Natural killer cell (primary cell): Measurements from ENCODE around the gene MYH3. TPM values are rescaled to one million over a fixed set of nuclear protein-coding genes. Genes with fewer than 3 reads are reported as not detected.

Experiments
- ATAC-seq, 3 donors: fragments of 150-1000 bp in 2 of 3; fragments of 200-7000 bp in 1 of 3; cut with Tn5 transposase; 1 replicate in 1 of 3; 2 replicates in 2 of 3; pipeline ENCODE4 v1.10.0; 2021; ENCODE audit warnings: mild to moderate bottlenecking in 2 of 3, moderate library complexity in 2 of 3
- DNase-seq, 2 donors: peaks; one replicate each; pipeline versions ENCODE4 v3.0.0 to v3.0.0-alpha.2; 2013 to 2021; ENCODE audit warnings: mixed read lengths in 1 of 2
- H3K27ac ChIP-seq: one replicate; pipeline ENCODE4 v1.5.1; 2013; ENCODE audit warnings: mild to moderate bottlenecking, low read length
- H3K27me3 ChIP-seq: one replicate; pipeline ENCODE4 v1.6.1; 2013; ENCODE audit warnings: low read length; ENCODE audit not compliant: control insufficient read depth, insufficient read depth
- H3K36me3 ChIP-seq: one replicate; pipeline ENCODE4 v1.6.1; 2013; ENCODE audit warnings: low read length; ENCODE audit not compliant: control insufficient read depth, insufficient read depth
- H3K4me1 ChIP-seq: one replicate; pipeline ENCODE4 v1.6.1; 2013; ENCODE audit warnings: low read length; ENCODE audit not compliant: control insufficient read depth, insufficient read depth
- H3K4me3 ChIP-seq: one replicate; pipeline ENCODE4 v1.5.1; 2013; ENCODE audit warnings: low read length
- H3K9me3 ChIP-seq: one replicate; pipeline ENCODE4 v1.6.1; 2013; ENCODE audit warnings: low read length; ENCODE audit not compliant: control insufficient read depth, insufficient read depth
- H3K27ac Mint-ChIP-seq, 2 donors: one replicate each; pipeline ENCODE4 v1.8.0; 2022; ENCODE audit warnings: mild to moderate bottlenecking in 2 of 2, mixed read lengths in 2 of 2, moderate library complexity in 1 of 2
- H3K27me3 Mint-ChIP-seq, 2 donors: one replicate each; pipeline ENCODE4 v1.8.0; 2022; ENCODE audit warnings: low read depth in 2 of 2, mixed read lengths in 2 of 2
- H3K36me3 Mint-ChIP-seq: one replicate; pipeline ENCODE4 v1.8.0; 2022; ENCODE audit warnings: mixed read lengths
- H3K4me1 Mint-ChIP-seq, 2 donors: one replicate each; pipeline ENCODE4 v1.8.0; 2022; ENCODE audit warnings: mixed read lengths in 2 of 2
- H3K4me3 Mint-ChIP-seq: one replicate; pipeline ENCODE4 v1.8.0; 2022; ENCODE audit warnings: mild to moderate bottlenecking, moderate library complexity, mixed read lengths
- H3K9me3 Mint-ChIP-seq, 2 donors: one replicate each; pipeline ENCODE4 v1.8.0; 2022; ENCODE audit warnings: mixed read lengths in 2 of 2
- WGBS: methylation state at CpG from one replicate; pipeline ENCODE4 v1.1.7; 2013; ENCODE audit warnings: missing lambda C conversion rate; ENCODE audit not compliant: insufficient coverage; 5-methylcytosine and 5-hydroxymethylcytosine counted together
- intact Hi-C: fragments of 100-400 bp; cut with micrococcal nuclease; formaldehyde crosslinking; loops from one replicate; pipeline ENCODE4 v1.14.2; 2022
- total RNA-seq, 4 donors: library from RNA; stranded (reverse); fragments of 120-200 nt in 1 of 4; gene quantifications; one replicate each; pipeline versions ENCODE4 v1.2.3 to v1.2.4, GENCODE V29; 2013 to 2022
- TF ChIP-seq, protein P1 (sequence below): fragments of 200-600 bp; IDR thresholded peaks from one replicate; pipeline ENCODE4 v1.8.0; 2022; ENCODE audit warnings: antibody characterized with exemption

MYH3 gene
- total RNA-seq, 3 donors from 2014 or later (not counting 1 experiment from before 2014, with no cell fraction given), result 4.3 to 6.6 (median 6.2) TPM

DNA sequence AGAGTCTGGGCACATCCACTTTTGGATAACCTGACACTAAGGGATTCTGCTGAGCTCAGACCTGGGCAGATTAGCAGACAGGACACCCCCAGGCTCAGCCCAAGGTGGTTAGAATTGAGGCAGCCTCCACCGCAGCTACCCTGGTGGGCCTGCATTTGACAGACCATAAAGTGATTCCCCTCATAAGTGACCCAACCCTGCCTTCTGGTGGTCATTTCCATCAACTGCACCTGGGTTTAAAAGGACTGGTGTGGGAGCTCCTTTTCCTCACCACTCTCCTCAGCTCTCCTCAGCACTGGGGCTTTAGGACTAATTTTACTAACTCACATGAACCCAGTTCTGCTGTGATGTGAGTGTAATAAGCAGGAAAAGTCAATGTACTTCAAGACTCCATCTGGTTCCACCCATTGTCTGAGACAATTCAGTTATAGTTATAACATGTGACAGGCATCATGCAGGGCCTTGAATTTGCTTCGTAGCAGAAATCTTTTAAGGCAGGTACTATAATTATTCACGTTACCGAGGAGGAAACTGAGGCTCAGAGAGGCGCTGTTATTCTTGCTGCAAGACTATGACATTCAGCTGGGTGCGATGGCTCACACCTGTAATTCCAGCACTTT lies 42.5 kb downstream of the MYH3 start:
- no peak overlapping the region for H3K4me3 Mint-ChIP-seq
- Histone ChIP-seq H3K27ac (no peak overlapping the region), H3K9me3 (no peaks in the 10 kb centered on the region), H3K27me3 (no peaks in the 10 kb centered on the region), H3K36me3 (no peaks in the 10 kb centered on the region), H3K4me1 (no peaks in the 10 kb centered on the region), H3K4me3 (no peak overlapping the region)
- H3K4me1 Mint-ChIP-seq, result peaks cover 0 to 4% of the 10 kb centered on the region in 2 donors
- intact Hi-C loops, result loop anchor here (5.0 to 10.0 kb wide), 3 partner anchors 290 to 707 kb away; partner anchors contain the start of gene RCVRN
- TF ChIP-seq, protein P1, sequence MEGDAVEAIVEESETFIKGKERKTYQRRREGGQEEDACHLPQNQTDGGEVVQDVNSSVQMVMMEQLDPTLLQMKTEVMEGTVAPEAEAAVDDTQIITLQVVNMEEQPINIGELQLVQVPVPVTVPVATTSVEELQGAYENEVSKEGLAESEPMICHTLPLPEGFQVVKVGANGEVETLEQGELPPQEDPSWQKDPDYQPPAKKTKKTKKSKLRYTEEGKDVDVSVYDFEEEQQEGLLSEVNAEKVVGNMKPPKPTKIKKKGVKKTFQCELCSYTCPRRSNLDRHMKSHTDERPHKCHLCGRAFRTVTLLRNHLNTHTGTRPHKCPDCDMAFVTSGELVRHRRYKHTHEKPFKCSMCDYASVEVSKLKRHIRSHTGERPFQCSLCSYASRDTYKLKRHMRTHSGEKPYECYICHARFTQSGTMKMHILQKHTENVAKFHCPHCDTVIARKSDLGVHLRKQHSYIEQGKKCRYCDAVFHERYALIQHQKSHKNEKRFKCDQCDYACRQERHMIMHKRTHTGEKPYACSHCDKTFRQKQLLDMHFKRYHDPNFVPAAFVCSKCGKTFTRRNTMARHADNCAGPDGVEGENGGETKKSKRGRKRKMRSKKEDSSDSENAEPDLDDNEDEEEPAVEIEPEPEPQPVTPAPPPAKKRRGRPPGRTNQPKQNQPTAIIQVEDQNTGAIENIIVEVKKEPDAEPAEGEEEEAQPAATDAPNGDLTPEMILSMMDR, result peak; percentile 47
- H3K27ac Mint-ChIP-seq, result no peak overlapping the region
- H3K27me3 Mint-ChIP-seq, result peaks cover 3 to 8% of the 10 kb centered on the region in 2 donors
- DNase-seq (peak in 1 of 2 donors; percentile 38), ATAC-seq (peak in 1 of 3 donors; percentile 47)
- H3K9me3 Mint-ChIP-seq, result no peaks in the 10 kb centered on the region
- H3K36me3 Mint-ChIP-seq, result no peaks in the 10 kb centered on the region
- 66% methylated on average over 6 of the region's 6 CpGs for WGBS

DNA sequence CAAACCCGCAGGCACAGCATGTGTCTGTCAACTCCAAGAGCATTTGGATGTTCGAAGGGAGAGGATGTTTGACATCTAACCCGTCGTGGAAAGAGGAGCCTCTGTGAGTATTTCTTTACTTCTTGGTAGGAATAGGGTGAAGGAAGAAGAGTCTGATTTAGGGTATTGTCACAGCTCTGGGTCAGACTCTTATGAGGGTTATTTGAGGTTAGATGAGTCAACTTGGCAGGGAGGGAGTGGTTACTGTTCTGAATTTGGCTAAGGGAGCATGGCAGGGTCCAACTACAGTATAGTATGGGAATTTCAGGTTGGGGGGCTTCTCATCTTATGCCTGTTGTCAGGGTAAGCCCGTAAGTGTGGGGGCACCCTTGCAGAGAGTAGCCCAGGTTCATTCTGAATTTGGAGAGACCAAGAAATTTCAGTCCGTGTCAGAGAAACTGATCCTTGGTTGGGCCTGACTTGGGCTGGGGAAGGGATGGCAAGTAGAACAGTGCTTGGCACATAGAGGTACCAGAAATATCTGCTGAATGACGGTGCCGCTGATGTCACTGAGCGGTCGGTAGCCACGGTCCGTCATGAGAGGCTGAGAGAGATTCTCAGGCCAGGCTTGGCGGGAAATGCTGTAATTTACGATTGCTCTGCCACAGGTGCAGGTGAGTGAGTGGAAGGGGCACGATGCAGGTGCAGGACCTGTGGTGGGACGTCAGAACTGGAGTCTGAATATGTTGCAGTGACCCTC lies 43.2 kb downstream of the MYH3 start:
- Histone ChIP-seq H3K27me3 (no peaks in the 10 kb centered on the region), H3K4me3 (no peak overlapping the region), H3K9me3 (no peaks in the 10 kb centered on the region), H3K36me3 (no peaks in the 10 kb centered on the region), H3K4me1 (no peaks in the 10 kb centered on the region), H3K27ac (no peak overlapping the region)
- Mint-ChIP-seq H3K4me1 (peaks cover 0 to 4% of the 10 kb centered on the region in 2 donors), H3K27ac (no peak overlapping the region), H3K4me3 (no peak overlapping the region), H3K27me3 (peaks cover 3 to 8% of the 10 kb centered on the region in 2 donors), H3K36me3 (no peaks in the 10 kb centered on the region), H3K9me3 (no peaks in the 10 kb centered on the region)
- DNase-seq, result no peak
- TF ChIP-seq, protein P1, result no peak
- intact Hi-C loops, result loop anchor here (10.0 kb wide), 1 partner anchor 289 kb away; no protein-coding TSS in a partner anchor
- ATAC-seq, result no peak
- 84% methylated on average over 16 of the region's 16 CpGs for WGBS

DNA sequence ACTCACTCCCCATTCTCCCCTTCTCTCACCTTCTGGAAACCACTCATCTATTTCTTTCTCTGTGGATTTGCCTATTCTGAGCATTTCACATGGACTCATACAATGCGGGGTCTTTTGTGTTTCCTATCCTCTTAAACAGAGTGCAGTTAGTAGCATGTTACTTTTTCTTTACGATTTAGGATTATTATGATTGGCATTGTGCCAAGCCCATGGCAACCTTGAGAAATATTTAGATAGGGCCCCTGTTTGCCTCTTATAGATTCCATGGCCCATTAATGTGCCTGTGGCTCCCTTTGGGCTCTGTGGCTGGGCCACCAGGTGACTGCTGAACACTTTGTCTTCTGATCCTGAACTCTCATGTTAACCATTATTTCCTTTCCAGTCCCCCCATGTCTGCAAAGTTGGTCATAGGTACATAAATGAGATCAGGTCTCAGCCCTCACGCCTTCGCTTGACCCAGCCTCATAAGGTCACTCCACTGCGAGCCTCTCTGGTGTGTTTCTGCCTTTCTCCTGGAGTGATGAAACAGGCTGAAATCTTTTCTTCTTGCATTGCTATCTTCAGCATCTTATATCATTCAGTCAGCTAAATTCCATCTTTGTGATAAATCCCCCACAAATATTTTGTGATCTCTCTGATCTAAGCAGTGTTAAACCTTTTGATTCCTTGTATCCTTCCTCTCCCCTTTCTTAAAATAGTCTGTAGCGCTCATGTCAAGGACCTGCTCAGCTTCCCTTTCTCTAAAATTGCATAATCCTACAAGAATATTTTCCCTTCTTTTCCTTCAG lies 44.0 kb downstream of the MYH3 start:
- ATAC-seq (no peak), DNase-seq (no peak)
- Mint-ChIP-seq H3K36me3 (no peaks in the 10 kb centered on the region), H3K27me3 (peaks cover 4 to 8% of the 10 kb centered on the region in 2 donors), H3K4me3 (no peak overlapping the region), H3K9me3 (no peaks in the 10 kb centered on the region), H3K4me1 (peaks cover 0 to 2% of the 10 kb centered on the region in 2 donors), H3K27ac (no peak overlapping the region)
- WGBS, result 77% methylated on average over 6 of the region's 6 CpGs
- intact Hi-C loops, result loop anchor here (10.0 kb wide), 1 partner anchor 288 kb away; no protein-coding TSS in a partner anchor
- Histone ChIP-seq H3K27ac (no peak overlapping the region), H3K4me1 (no peaks in the 10 kb centered on the region), H3K27me3 (no peaks in the 10 kb centered on the region), H3K4me3 (no peak overlapping the region), H3K9me3 (no peaks in the 10 kb centered on the region), H3K36me3 (no peaks in the 10 kb centered on the region)
- TF ChIP-seq, protein P1, result no peak
